Endothelial cell of umbilical vein (primary cell): ENCODE data around the gene PPP3CA. TPM values are rescaled to one million over a fixed set of nuclear protein-coding genes. Genes with fewer than 3 reads are reported as not detected.

Experiments
- BruUV-seq: library from RNA; stranded (reverse); fragments of 400-500 nt; replicated peaks from 2 replicates; lab custom pipeline; 2021; lab: Mats Ljungman, UMichigan
- CTCF ChIA-PET: fragments of 300-600, 350-600 bp; sonication (Branson Sonifier 250); formaldehyde crosslinking; loops from one replicate; lab custom pipeline; 2021; ENCODE audit warnings: antibody characterized with exemption, inconsistent platforms; lab: Charles Lee
- POLR2A ChIA-PET: fragments of 300-600, 350-600 bp; sonication (Branson Sonifier 250); formaldehyde crosslinking; loops from one replicate; lab custom pipeline; 2021; ENCODE audit warnings: antibody characterized with exemption, inconsistent platforms; lab: Charles Lee
- DNase-seq: peaks from one replicate; pipeline ENCODE4 v3.0.0-alpha.2; 2011; ENCODE audit warnings: low read depth, low spot score
- FAIRE-seq: peaks from 2 replicates; lab custom pipeline; 2011; peaks lifted over from hg19 to GRCh38; lab: Jason Lieb, UNC
- H2AFZ ChIP-seq: 2 replicates; pipeline ENCODE4 v1.6.0; 2012; ENCODE audit warnings: low read depth, low read length, control low read depth, inconsistent platforms
- H3K27ac ChIP-seq: 2 replicates; pipeline ENCODE4 v1.5.1; 2011; ENCODE audit warnings: low read depth, mild to moderate bottlenecking, control low read depth, low read length, moderate library complexity; ENCODE audit not compliant: insufficient read depth
- H3K27me3 ChIP-seq, 2 experiments: 2 replicates each; pipeline versions ENCODE4 v1.6.0 to v1.6.1; 2011; ENCODE audit warnings: low read length in 2 of 2, mixed read lengths in 1 of 2; ENCODE audit not compliant: control insufficient read depth in 2 of 2, insufficient read depth in 2 of 2
- H3K36me3 ChIP-seq, 2 experiments: 2 replicates in 1 of 2; 3 replicates in 1 of 2; pipeline ENCODE4 v1.5.1; 2011; ENCODE audit warnings: low read length in 2 of 2, mild to moderate bottlenecking in 1 of 2, moderate library complexity in 1 of 2; ENCODE audit not compliant: control insufficient read depth in 2 of 2, insufficient read depth in 2 of 2; ENCODE audit errors: extremely low read depth in 1 of 2
- H3K4me1 ChIP-seq: 3 replicates; pipeline ENCODE4 v1.5.1; 2011; ENCODE audit warnings: mild to moderate bottlenecking, low read length; ENCODE audit not compliant: control insufficient read depth, insufficient read depth; ENCODE audit errors: extremely low read depth
- H3K4me2 ChIP-seq: 2 replicates; pipeline ENCODE4 v1.6.1; 2011; ENCODE audit warnings: low read length, control low read depth, mixed read lengths; ENCODE audit not compliant: insufficient read depth
- H3K4me3 ChIP-seq, 3 experiments: fragments of 200-600 bp in 1 of 3; sonication (generic), shearing (Covaris generic) in 1 of 3; replicated peaks in 1 of 3; 2 replicates each; pipeline ENCODE4 v1.5.1; 2011 to 2016; ENCODE audit warnings: control low read depth in 3 of 3, low read length in 3 of 3, mild to moderate bottlenecking in 2 of 3, inconsistent platforms in 1 of 3, low read depth in 1 of 3, moderate library complexity in 1 of 3; ENCODE audit not compliant: insufficient read depth in 1 of 3
- H3K79me2 ChIP-seq: 2 replicates; pipeline ENCODE4 v1.6.0; 2012; ENCODE audit warnings: low read length, inconsistent platforms; ENCODE audit not compliant: control insufficient read depth, insufficient read depth
- H3K9ac ChIP-seq: replicated peaks from 2 replicates; pipeline ENCODE3; 2011; ENCODE audit warnings: low read length, control low read depth; ENCODE audit not compliant: insufficient read depth; ENCODE audit errors: extremely low read depth
- H3K9me1 ChIP-seq: replicated peaks from 3 replicates; pipeline ENCODE4 v1.6.0; 2011; ENCODE audit warnings: mild to moderate bottlenecking, low read length; ENCODE audit not compliant: control insufficient read depth, insufficient read depth; ENCODE audit errors: extremely low read depth
- H3K9me3 ChIP-seq: replicated peaks from 2 replicates; pipeline ENCODE4 v1.5.1; 2012; ENCODE audit warnings: low read length, inconsistent platforms; ENCODE audit not compliant: control insufficient read depth, insufficient read depth
- H4K20me1 ChIP-seq: replicated peaks from 2 replicates; pipeline ENCODE3; 2011; ENCODE audit warnings: mild to moderate bottlenecking, low read length; ENCODE audit not compliant: control insufficient read depth, insufficient read depth; ENCODE audit errors: extremely low read depth
- CTCF ChIP-seq, 2 donors: IDR thresholded peaks; 1 replicate in 1 of 2; 2 replicates in 1 of 2; pipeline ENCODE4 v1.5.1; 2011; ENCODE audit warnings: low read length in 2 of 2, mild to moderate bottlenecking in 2 of 2, moderate library complexity in 2 of 2, control low read depth in 1 of 2, inconsistent platforms in 1 of 2, low read depth in 1 of 2; ENCODE audit not compliant: insufficient read depth in 1 of 2; ENCODE audit errors: extremely low read depth in 1 of 2
- EZH2 ChIP-seq: IDR thresholded peaks from 2 replicates; pipeline ENCODE4 v1.6.1; 2012; ENCODE audit warnings: borderline replicate concordance, low read depth, mild to moderate bottlenecking, moderate library complexity, low read length, inconsistent platforms; ENCODE audit not compliant: severe bottlenecking
- FOS ChIP-seq: IDR thresholded peaks from 2 replicates; pipeline ENCODE4 v1.6.1; 2011; ENCODE audit warnings: mild to moderate bottlenecking, low read length, moderate library complexity, borderline replicate concordance; ENCODE audit not compliant: insufficient read depth
- GATA2 ChIP-seq: IDR thresholded peaks from 2 replicates; pipeline ENCODE4 v1.7.0; 2011; ENCODE audit warnings: low read depth, mild to moderate bottlenecking, moderate library complexity, mixed read lengths, low read length; ENCODE audit not compliant: insufficient read length, insufficient read depth
- JUN ChIP-seq: IDR thresholded peaks from 2 replicates; pipeline ENCODE4 v1.6.1; 2011; ENCODE audit warnings: borderline replicate concordance, low read depth; ENCODE audit not compliant: insufficient read length, insufficient read depth
- MAX ChIP-seq: IDR thresholded peaks from 2 replicates; pipeline ENCODE4 v1.6.1; 2011; ENCODE audit not compliant: insufficient read depth, insufficient read length
- MYC ChIP-seq: IDR thresholded peaks from one replicate; pipeline ENCODE4 v1.6.1; 2011; ENCODE audit warnings: mild to moderate bottlenecking, low read depth, low read length
- POLR2A ChIP-seq: IDR thresholded peaks from 2 replicates; pipeline ENCODE4 v1.6.1; 2012; ENCODE audit warnings: low read depth, mild to moderate bottlenecking, control low read depth, low read length
- POLR2AphosphoS5 ChIP-seq: IDR thresholded peaks from 2 replicates; pipeline ENCODE4 v1.6.1; 2012; ENCODE audit warnings: low read depth, mild to moderate bottlenecking, control low read depth, low read length, moderate library complexity; ENCODE audit not compliant: insufficient read depth
- dilution Hi-C: fragments of 300-500 bp; cut with MboI; formaldehyde crosslinking; loops from one replicate; pipeline ENCODE4 v1.15.0; 2019; ENCODE audit warnings: low sequenced_read_pairs; ENCODE audit not compliant: extremely low pct_ligation_motif_present
- intact Hi-C: fragments of 100-400 bp; cut with micrococcal nuclease; formaldehyde crosslinking; loops from one replicate; pipeline ENCODE4 v1.10.0; 2022
- polyA plus RNA-seq, 4 experiments: library from polyadenylated mRNA; depleted of rRNA in 3 of 4; stranded (reverse) in 3 of 4; unstranded in 1 of 4; fragments of >200 nt; gene quantifications; 2 replicates each; pipeline versions ENCODE4 v1.2.1 to v1.2.3, GENCODE V29; 2011 to 2012; ENCODE audit warnings: missing spikeins in 1 of 4
- total RNA-seq: library from RNA; stranded (reverse); gene quantifications from 2 replicates; pipeline ENCODE4 v1.2.3, GENCODE V29; 2021

The PPP3CA gene
- total and polyA plus RNA-seq, 2 donors (not counting 3 experiments of a cell fraction or from before 2014, with no cell fraction given): 7.0 to 43.3 TPM

DNA sequence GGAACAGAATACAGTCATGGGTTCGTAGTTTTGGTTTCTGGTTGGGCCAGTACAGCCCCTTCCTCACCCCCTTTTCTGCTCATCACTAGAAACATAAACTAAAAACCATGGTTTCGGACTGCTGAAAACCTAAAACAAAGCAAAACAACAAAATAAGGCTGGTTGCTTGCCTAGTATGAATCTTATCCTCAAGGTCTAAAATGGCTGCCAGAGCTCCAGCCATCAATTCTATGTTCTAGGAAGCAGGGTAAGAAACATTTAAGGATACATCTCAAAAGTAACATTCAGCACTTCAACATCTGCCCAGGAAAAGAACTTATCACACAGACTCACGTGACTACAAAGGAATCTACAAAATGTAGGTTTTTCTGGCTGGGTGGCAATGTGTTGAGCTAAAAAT lies 31.5 kb downstream of the PPP3CA start:
- FAIRE-seq (no peak), DNase-seq (no peak)
- Histone ChIP-seq H4K20me1 (no peaks in the 10 kb centered on the region), H3K9me1 (no peaks in the 10 kb centered on the region), H3K4me3 (no peak overlapping the region), H3K79me2 (peaks cover 8% of the 10 kb centered on the region), H3K9me3 (no peaks in the 10 kb centered on the region), H3K27ac (no peak overlapping the region), H3K36me3 (no peaks in the 10 kb centered on the region), H3K27me3 (no peaks in the 10 kb centered on the region), H2AFZ (no peak overlapping the region), H3K4me2 (no peak overlapping the region), H3K9ac (no peak overlapping the region), H3K4me1 (no peaks in the 10 kb centered on the region)
- no TSS peak for BruUV-seq
- TF ChIP-seq MAX (no peak), MYC (no peak), POLR2AphosphoS5 (no peak), POLR2A (no peak)
- dilution Hi-C loops (no loop called here), intact Hi-C loops (no loop called here)
- POLR2A ChIA-PET: no interaction called here
- CTCF ChIA-PET: no interaction called here

DNA sequence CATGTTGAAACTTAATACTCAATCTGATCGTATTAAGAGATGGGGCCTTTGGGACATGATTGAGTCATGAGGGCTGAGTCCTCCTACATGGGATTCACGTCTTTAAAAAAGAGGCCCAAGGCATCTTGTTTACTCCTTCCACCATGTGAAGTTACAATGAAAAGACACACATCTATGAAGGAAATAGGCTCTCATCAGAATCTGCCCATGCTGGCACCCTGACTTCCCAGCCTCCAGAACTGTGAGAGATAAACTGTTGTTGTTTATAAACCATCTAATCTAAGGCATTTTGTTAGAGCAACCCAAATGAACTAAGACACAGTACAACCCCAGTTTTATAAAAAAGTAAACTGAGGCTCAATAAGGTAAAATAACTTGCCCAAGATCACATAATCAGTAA lies 32.3 kb downstream of the PPP3CA start:
- H3K27me3 ChIP-seq: no peaks in the 10 kb centered on the region
- no peaks in the 10 kb centered on the region for H3K36me3 ChIP-seq
- no peak overlapping the region for H3K4me3 ChIP-seq
- peaks cover 8% of the 10 kb centered on the region for H3K79me2 ChIP-seq
- no peaks in the 10 kb centered on the region for H3K4me1 ChIP-seq
- H3K9me1 ChIP-seq: no peaks in the 10 kb centered on the region
- DNase-seq: no peak
- no peak overlapping the region for H3K27ac ChIP-seq
- ChIA-PET CTCF (no interaction called here), POLR2A (no interaction called here)
- no peak overlapping the region for H3K4me2 ChIP-seq
- no TSS peak for BruUV-seq
- TF ChIP-seq FOS (no peak), CTCF (IDR thresholded peaks at IDR 0.05; ENCODE audit: extremely low read depth in 1 of 2, insufficient read depth in 1 of 2, low read depth in 1 of 2, low read length in 2 of 2) (no peak), MYC (no peak), MAX (no peak), JUN (no peak), POLR2A (no peak), EZH2 (no peak), POLR2AphosphoS5 (no peak), GATA2 (no peak)
- FAIRE-seq: no peak
- intact Hi-C loops: no loop called here
- H2AFZ ChIP-seq: no peak overlapping the region
- H4K20me1 ChIP-seq: no peaks in the 10 kb centered on the region
- H3K9me3 ChIP-seq: no peaks in the 10 kb centered on the region
- no peak overlapping the region for H3K9ac ChIP-seq
- dilution Hi-C loops: no loop called here
